GM12878 (cell line): ENCODE data around the gene ATG4B.

ENCODE experiments used
- FOXM1 ChIP-seq: IDR thresholded peaks from 2 replicates; pipeline ENCODE4 v1.6.1; 2012; ENCODE audit warnings: low read depth, mild to moderate bottlenecking, inconsistent platforms, low read length, moderate library complexity
- JUNB ChIP-seq: IDR thresholded peaks from 2 replicates; pipeline ENCODE4 v1.6.1; 2016; ENCODE audit warnings: antibody characterized with exemption, mild to moderate bottlenecking
- MYC ChIP-seq: IDR thresholded peaks from 2 replicates; pipeline ENCODE4 v1.6.1; 2011; ENCODE audit warnings: mild to moderate bottlenecking, low read length, moderate library complexity, inconsistent platforms; ENCODE audit not compliant: insufficient read depth, insufficient replicate concordance, insufficient read length, severe bottlenecking
- NR2F1 ChIP-seq: fragments of 450-650 bp; conservative IDR thresholded peaks from 2 replicates; pipeline ENCODE4 v1.6.1; 2017; ENCODE audit warnings: mild to moderate bottlenecking
- SMARCA5 ChIP-seq: fragments of 450-650 bp; IDR thresholded peaks from 2 replicates; pipeline ENCODE4 v1.6.1; 2017; ENCODE audit warnings: mild to moderate bottlenecking
- SMC3 ChIP-seq: IDR thresholded peaks from 2 replicates; pipeline ENCODE4 v1.6.1; 2011; ENCODE audit warnings: low read length, improper control_type of control experiment, borderline replicate concordance

- no peak for TF ChIP-seq FOXM1
- TF ChIP-seq NR2F1 = no peak
- no peak for TF ChIP-seq SMC3
- TF ChIP-seq JUNB = no peak
- no peak for TF ChIP-seq SMARCA5
- no peak for TF ChIP-seq MYC
Measured at GRCh38 chr2:241619597-241620418, 17.7 kb upstream of the ATG4B start.
